Endothelial cell of umbilical vein (primary cell): ENCODE measurements around the gene NSD2.

ENCODE experiments used
- CTCF ChIP-seq, 2 donors: IDR thresholded peaks; 1 replicate in 1 of 2; 2 replicates in 1 of 2; pipeline ENCODE4 v1.5.1; 2011; ENCODE audit warnings: low read length in 2 of 2, mild to moderate bottlenecking in 2 of 2, moderate library complexity in 2 of 2, control low read depth in 1 of 2, inconsistent platforms in 1 of 2, low read depth in 1 of 2; ENCODE audit not compliant: insufficient read depth in 1 of 2; ENCODE audit errors: extremely low read depth in 1 of 2
- EZH2 ChIP-seq: IDR thresholded peaks from 2 replicates; pipeline ENCODE4 v1.6.1; 2012; ENCODE audit warnings: borderline replicate concordance, low read depth, mild to moderate bottlenecking, moderate library complexity, low read length, inconsistent platforms; ENCODE audit not compliant: severe bottlenecking
- FOS ChIP-seq: IDR thresholded peaks from 2 replicates; pipeline ENCODE4 v1.6.1; 2011; ENCODE audit warnings: mild to moderate bottlenecking, low read length, moderate library complexity, borderline replicate concordance; ENCODE audit not compliant: insufficient read depth
- GATA2 ChIP-seq: IDR thresholded peaks from 2 replicates; pipeline ENCODE4 v1.7.0; 2011; ENCODE audit warnings: low read depth, mild to moderate bottlenecking, moderate library complexity, mixed read lengths, low read length; ENCODE audit not compliant: insufficient read length, insufficient read depth
- JUN ChIP-seq: IDR thresholded peaks from 2 replicates; pipeline ENCODE4 v1.6.1; 2011; ENCODE audit warnings: borderline replicate concordance, low read depth; ENCODE audit not compliant: insufficient read length, insufficient read depth
- MYC ChIP-seq: IDR thresholded peaks from one replicate; pipeline ENCODE4 v1.6.1; 2011; ENCODE audit warnings: mild to moderate bottlenecking, low read depth, low read length
- POLR2A ChIP-seq: IDR thresholded peaks from 2 replicates; pipeline ENCODE4 v1.6.1; 2012; ENCODE audit warnings: low read depth, mild to moderate bottlenecking, control low read depth, low read length
- POLR2AphosphoS5 ChIP-seq: IDR thresholded peaks from 2 replicates; pipeline ENCODE4 v1.6.1; 2012; ENCODE audit warnings: low read depth, mild to moderate bottlenecking, control low read depth, low read length, moderate library complexity; ENCODE audit not compliant: insufficient read depth
- TF ChIP-seq, protein P1 (sequence below): IDR thresholded peaks from 2 replicates; pipeline ENCODE4 v1.6.1; 2011; ENCODE audit not compliant: insufficient read depth, insufficient read length

DNA sequence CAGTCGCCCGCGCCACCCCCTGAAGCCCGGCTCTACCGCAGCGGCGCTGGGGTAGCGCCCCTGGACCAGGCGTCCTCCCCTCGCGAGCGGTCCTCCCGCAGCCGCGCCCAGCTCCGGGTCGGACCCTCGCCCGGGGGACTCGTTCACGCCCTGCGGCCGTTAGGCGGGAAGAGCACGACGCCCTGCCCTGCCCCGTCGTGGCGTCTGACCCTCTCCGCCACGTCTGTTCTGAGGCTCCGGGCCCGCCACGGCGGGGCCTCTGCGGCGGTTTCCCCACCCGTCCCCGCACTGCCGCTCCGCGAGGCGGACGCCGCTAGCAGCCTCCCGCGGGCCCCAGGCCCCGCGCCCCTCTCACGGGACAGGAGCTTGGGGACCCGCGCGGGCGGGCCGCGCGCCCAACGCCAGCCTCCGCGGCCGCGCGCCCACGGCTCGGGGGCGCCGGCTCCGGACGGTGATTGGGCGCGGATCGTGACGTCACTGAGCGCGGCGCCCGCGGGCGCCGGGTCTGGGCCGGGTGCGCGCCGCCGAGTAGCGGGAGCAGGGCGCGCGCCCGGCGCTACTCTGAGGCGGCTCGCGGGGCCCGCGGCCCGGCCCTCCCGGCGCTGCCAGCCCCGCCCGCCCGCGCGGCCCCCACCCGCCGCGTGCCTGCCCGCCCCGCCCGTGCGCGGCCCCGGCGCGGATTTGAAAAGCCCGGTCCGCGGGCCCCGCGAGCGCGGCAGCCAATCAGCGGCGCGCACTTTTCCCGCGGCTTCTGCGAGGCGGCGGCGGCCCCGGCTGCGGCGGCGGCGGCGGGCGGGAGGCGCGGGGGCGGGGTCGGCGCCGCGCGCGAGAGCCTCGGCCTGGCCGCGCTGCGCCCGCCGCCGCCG, at the start of gene NSD2:
- TF ChIP-seq POLR2A: peak; percentile 93
- TF ChIP-seq CTCF (IDR thresholded peaks at IDR 0.05; ENCODE audit: extremely low read depth in 1 of 2, insufficient read depth in 1 of 2, low read depth in 1 of 2, low read length in 2 of 2): no peak
- TF ChIP-seq FOS: no peak
- TF ChIP-seq, protein P1, sequence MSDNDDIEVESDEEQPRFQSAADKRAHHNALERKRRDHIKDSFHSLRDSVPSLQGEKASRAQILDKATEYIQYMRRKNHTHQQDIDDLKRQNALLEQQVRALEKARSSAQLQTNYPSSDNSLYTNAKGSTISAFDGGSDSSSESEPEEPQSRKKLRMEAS: no peak
- TF ChIP-seq GATA2: no peak
- peak; percentile 82 for TF ChIP-seq POLR2AphosphoS5
- TF ChIP-seq EZH2: no peak
- no peak for TF ChIP-seq JUN
- no peak for TF ChIP-seq MYC
